ENCODE results near the gene PEAK1. TPM values are rescaled to one million over a fixed set of nuclear protein-coding genes. Genes with fewer than 3 reads are reported as not detected.

Gene PEAK1
- total RNA-seq, 1 donor from 2014 or later = 75.2 TPM

GRCh38 chr15:77395013-77395774, 24.7 kb downstream of the PEAK1 start:
- Histone ChIP-seq H3K4me1 (peaks cover 37% of the 10 kb centered on the region), H3K27me3 (ENCODE audit: low read depth) (no peaks in the 10 kb centered on the region), H3K36me3 (peaks cover 10% of the 10 kb centered on the region), H3K4me3 (no peak overlapping the region), H3K27ac (replicated peaks) (no peak overlapping the region), H3K9me3 (replicated peaks) (peaks cover 60% of the 10 kb centered on the region)
- intact Hi-C loops (cut with micrococcal nuclease) = no loop called here
- no peak for DNase-seq
- no peak for TF ChIP-seq CTCF (IDR thresholded peaks at IDR 0.05; ENCODE audit: borderline replicate concordance)

- H3K36me3 ChIP-seq = no peaks in the 10 kb centered on the region
- intact Hi-C loops (cut with micrococcal nuclease) = no loop called here
- no peak overlapping the region for H3K4me3 ChIP-seq
- DNase-seq = no peak
- H3K27me3 ChIP-seq (ENCODE audit: low read depth) = no peaks in the 10 kb centered on the region
- no peak for TF ChIP-seq CTCF (IDR thresholded peaks at IDR 0.05; ENCODE audit: borderline replicate concordance)
- H3K27ac ChIP-seq (replicated peaks) = no peak overlapping the region
- peaks cover 43% of the 10 kb centered on the region for H3K9me3 ChIP-seq (replicated peaks)
- H3K4me1 ChIP-seq = peaks cover 54% of the 10 kb centered on the region
These were observed 26.4 kb downstream of the PEAK1 start for GRCh38 chr15:77393471-77393840.

GRCh38 chr15:77392762-77393470, 27.0 kb downstream of the PEAK1 start:
- Histone ChIP-seq H3K4me1 (peaks cover 60% of the 10 kb centered on the region), H3K27ac (replicated peaks) (no peak overlapping the region), H3K4me3 (no peak overlapping the region), H3K9me3 (replicated peaks) (peaks cover 38% of the 10 kb centered on the region), H3K36me3 (no peaks in the 10 kb centered on the region), H3K27me3 (ENCODE audit: low read depth) (no peaks in the 10 kb centered on the region)
- TF ChIP-seq CTCF (IDR thresholded peaks at IDR 0.05; ENCODE audit: borderline replicate concordance) = no peak
- intact Hi-C loops (cut with micrococcal nuclease) = no loop called here
- DNase-seq = no peak

- Histone ChIP-seq H3K27ac (replicated peaks) (peak overlapping the region; percentile 53), H3K27me3 (ENCODE audit: low read depth) (no peaks in the 10 kb centered on the region), H3K36me3 (no peaks in the 10 kb centered on the region), H3K4me3 (no peak overlapping the region), H3K9me3 (replicated peaks) (peaks cover 24% of the 10 kb centered on the region), H3K4me1 (peaks cover 74% of the 10 kb centered on the region)
- intact Hi-C loops (cut with micrococcal nuclease) = no loop called here
- DNase-seq = no peak
- TF ChIP-seq CTCF (IDR thresholded peaks at IDR 0.05; ENCODE audit: borderline replicate concordance) = no peak
These were observed 28.4 kb downstream of the PEAK1 start for GRCh38 chr15:77391372-77391951.

GRCh38 chr15:77387365-77388105, 32.4 kb downstream of the PEAK1 start:
- no peaks in the 10 kb centered on the region for H3K36me3 ChIP-seq
- no peaks in the 10 kb centered on the region for H3K27me3 ChIP-seq (ENCODE audit: low read depth)
- TF ChIP-seq CTCF (IDR thresholded peaks at IDR 0.05; ENCODE audit: borderline replicate concordance) = no peak
- H3K4me3 ChIP-seq = no peak overlapping the region
- no peak for DNase-seq
- H3K27ac ChIP-seq (replicated peaks) = no peak overlapping the region
- H3K9me3 ChIP-seq (replicated peaks) = no peaks in the 10 kb centered on the region
- intact Hi-C loops (cut with micrococcal nuclease) = no loop called here
- peaks cover 100% of the 10 kb centered on the region for H3K4me1 ChIP-seq

Measured in left ventricle myocardium inferior (tissue), 1 donor.